ENCODE results near the gene CRTAC1.

The CRTAC1 gene

DNA sequence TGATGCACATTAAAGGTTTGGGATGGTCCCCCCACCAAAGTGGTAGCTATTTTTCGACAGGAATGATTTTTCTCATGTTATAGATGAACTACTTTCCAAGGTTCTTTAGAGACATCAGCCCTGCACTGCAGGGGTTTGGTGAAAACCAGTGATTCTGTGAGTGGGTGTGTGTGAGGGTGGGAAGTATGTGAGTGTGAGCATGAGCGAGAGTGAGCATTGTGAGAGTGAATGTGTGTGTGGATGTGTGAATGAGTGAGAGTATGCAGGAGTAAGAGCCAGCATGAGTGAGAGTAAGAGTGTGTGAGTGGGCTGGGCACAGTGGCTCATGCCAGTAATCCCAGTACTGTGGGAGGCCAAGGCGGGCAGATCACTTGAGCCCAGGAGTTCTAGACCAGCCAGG is 105.7 kb downstream of the CRTAC1 start:
- H3K36me3 ChIP-seq (ENCODE audit: insufficient read depth, low read length): no peaks in the 10 kb centered on the region

DNA sequence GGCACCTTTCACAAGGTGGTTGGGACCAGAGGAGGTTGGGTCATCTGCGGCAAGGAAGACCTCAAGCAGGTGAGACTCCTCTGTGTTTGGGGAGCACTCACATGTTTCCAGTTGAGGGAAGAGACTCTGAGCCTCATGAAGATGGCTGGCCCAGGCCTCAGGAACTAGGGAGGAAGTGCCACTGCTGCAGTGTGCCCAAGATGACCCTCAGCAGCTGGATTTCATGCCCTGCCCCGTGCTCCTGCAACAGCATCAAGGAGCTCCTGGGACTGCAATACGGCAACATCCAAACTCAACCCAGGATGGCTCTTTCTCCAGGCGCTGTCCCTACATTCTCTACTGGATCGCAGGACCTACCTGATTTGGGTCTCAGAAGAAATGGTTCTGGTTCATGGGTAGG is 106.9 kb downstream of the CRTAC1 start:
- H3K27me3 ChIP-seq (ENCODE audit: insufficient read depth, low read length): peaks cover 79% of the 10 kb centered on the region

More for the DNA sequence above, 105.7 kb downstream of the CRTAC1 start:
- Histone ChIP-seq H3K27me3 (ENCODE audit: insufficient read depth, low read length) (peaks cover 80% of the 10 kb centered on the region), H3K27ac (ENCODE audit: low read depth, low read length) (no peak overlapping the region), H3K4me1 (ENCODE audit: control insufficient read depth, insufficient read depth, low read length, unreplicated experiment) (no peaks in the 10 kb centered on the region), H2AFZ (ENCODE audit: low read length, unreplicated experiment) (no peak overlapping the region), H3K4me3 (ENCODE audit: low read depth, low read length) (no peak overlapping the region), H3K79me2 (ENCODE audit: control insufficient read depth, insufficient read depth, low read length, unreplicated experiment) (no peaks in the 10 kb centered on the region)

DNA sequence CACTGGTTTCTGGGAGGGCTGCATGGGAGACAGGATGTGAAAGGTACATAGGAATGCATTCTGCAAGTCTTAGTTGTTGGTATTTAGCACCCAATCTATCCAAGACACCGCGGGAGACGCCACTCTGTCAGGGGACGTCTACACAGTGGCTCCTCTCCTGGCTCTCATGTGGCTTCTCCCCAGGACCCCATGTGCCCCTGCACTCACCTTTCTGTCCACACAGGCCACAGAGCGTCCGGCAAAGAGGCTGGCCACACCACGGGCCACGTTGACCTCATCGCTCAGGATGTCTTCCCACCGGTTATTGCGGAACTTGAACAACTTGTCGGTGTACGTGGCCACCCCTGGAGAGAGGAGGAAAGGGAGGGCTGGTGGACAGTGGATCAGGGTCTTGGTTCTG is 107.4 kb downstream of the CRTAC1 start:
- Histone ChIP-seq H3K27me3 (ENCODE audit: insufficient read depth, low read length) (peaks cover 80% of the 10 kb centered on the region), H2AFZ (ENCODE audit: low read length, unreplicated experiment) (no peak overlapping the region), H3K36me3 (ENCODE audit: insufficient read depth, low read length) (no peaks in the 10 kb centered on the region), H3K4me1 (ENCODE audit: control insufficient read depth, insufficient read depth, low read length, unreplicated experiment) (no peaks in the 10 kb centered on the region), H3K27ac (ENCODE audit: low read depth, low read length) (no peak overlapping the region), H3K4me3 (ENCODE audit: low read depth, low read length) (no peak overlapping the region), H3K79me2 (ENCODE audit: control insufficient read depth, insufficient read depth, low read length, unreplicated experiment) (no peaks in the 10 kb centered on the region)

More for the DNA sequence above, 106.9 kb downstream of the CRTAC1 start:
- H3K4me1 ChIP-seq (ENCODE audit: control insufficient read depth, insufficient read depth, low read length, unreplicated experiment): no peaks in the 10 kb centered on the region
- no peak overlapping the region for H3K4me3 ChIP-seq (ENCODE audit: low read depth, low read length)
- H2AFZ ChIP-seq (ENCODE audit: low read length, unreplicated experiment): no peak overlapping the region
- no peaks in the 10 kb centered on the region for H3K36me3 ChIP-seq (ENCODE audit: insufficient read depth, low read length)
- no peak overlapping the region for H3K27ac ChIP-seq (ENCODE audit: low read depth, low read length)
- H3K79me2 ChIP-seq (ENCODE audit: control insufficient read depth, insufficient read depth, low read length, unreplicated experiment): no peaks in the 10 kb centered on the region

DNA sequence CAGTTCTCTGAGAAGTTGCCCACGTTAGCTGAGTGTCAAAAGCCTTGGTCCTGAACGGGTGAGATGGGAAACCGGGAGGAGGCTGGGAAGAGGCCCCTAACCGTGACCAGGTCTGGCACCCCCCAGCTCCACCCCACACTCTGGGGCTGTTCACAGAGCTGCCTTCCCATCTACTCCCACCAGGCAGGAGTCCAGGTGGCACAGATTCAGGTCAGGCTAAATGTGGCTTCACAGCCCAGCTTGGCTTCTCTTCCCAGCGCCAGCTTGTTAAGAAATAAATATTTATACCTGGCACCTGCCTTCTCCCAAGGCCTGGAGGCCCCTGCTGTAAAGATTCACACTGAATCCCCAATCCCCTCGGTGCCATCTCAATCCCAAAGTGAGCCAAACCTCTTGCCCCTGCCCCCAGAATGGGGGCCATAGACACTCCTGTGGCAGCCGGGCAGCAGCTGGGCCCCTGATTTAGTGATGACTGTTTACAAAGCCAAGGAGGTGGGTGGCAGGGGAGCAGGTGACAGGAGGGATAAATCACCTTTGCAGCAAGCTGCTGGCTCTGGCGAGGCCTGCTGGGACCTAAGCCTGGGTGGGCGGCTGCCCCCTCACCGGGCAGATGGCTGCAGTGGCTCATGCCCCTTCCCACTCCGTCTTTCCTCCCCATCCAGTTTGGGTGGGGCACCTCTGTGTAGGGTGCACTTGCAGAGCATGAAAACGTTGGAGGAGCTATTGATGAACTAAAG is 108.2 kb downstream of the CRTAC1 start:
- Histone ChIP-seq H3K36me3 (ENCODE audit: insufficient read depth, low read length) (no peaks in the 10 kb centered on the region), H3K79me2 (ENCODE audit: control insufficient read depth, insufficient read depth, low read length, unreplicated experiment) (no peaks in the 10 kb centered on the region), H2AFZ (ENCODE audit: low read length, unreplicated experiment) (no peak overlapping the region), H3K4me1 (ENCODE audit: control insufficient read depth, insufficient read depth, low read length, unreplicated experiment) (no peaks in the 10 kb centered on the region), H3K27me3 (ENCODE audit: insufficient read depth, low read length) (peaks cover 80% of the 10 kb centered on the region), H3K27ac (ENCODE audit: low read depth, low read length) (no peak overlapping the region), H3K4me3 (ENCODE audit: low read depth, low read length) (no peak overlapping the region)

DNA sequence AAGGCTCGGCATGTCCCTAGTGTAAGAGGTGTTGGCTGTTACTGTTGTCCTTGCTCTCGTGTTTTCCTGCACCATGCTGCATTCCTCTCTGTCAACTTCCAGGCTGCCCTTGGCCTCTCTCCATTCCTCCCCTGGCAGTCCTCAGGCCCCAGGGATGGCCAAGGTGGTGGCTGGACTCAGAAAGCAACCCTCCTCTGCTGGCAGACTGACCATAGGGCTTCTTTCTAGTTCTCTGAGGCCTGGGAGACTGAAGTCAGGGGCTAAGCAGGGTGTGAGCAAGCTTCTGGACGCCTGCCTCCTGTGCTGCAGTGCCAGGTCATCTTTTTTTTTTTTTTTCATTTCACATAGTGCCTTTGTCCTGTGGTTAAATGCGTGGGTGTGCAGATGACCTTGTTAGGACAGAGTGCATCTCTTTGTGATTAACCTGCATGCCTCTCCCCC is 108.8 kb downstream of the CRTAC1 start:
- no peak overlapping the region for H3K4me3 ChIP-seq (ENCODE audit: low read depth, low read length)
- no peaks in the 10 kb centered on the region for H3K4me1 ChIP-seq (ENCODE audit: control insufficient read depth, insufficient read depth, low read length, unreplicated experiment)
- H3K27ac ChIP-seq (ENCODE audit: low read depth, low read length): no peak overlapping the region
- H2AFZ ChIP-seq (ENCODE audit: low read length, unreplicated experiment): no peak overlapping the region
- H3K79me2 ChIP-seq (ENCODE audit: control insufficient read depth, insufficient read depth, low read length, unreplicated experiment): no peaks in the 10 kb centered on the region
- H3K27me3 ChIP-seq (ENCODE audit: insufficient read depth, low read length): peaks cover 80% of the 10 kb centered on the region
- no peaks in the 10 kb centered on the region for H3K36me3 ChIP-seq (ENCODE audit: insufficient read depth, low read length)

DNA sequence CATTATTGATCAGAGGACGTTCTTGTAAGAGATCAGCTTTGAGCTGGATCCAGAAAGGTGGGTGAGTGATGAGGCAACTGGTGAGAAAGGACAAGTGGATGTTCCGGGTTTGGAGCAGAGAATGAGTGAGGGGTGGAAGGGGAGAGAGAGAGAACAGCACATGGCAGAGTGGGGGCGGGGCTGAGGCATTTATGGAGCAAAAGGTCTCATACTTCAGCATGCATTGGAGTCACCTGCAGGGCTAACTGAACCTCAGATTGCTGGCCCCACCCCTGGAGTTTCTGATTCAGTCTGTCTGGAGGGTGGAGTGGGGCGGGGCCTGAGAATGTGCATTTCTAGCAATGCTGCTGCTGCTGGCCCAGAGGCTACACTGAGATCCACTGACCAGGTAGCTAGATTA is 109.6 kb downstream of the CRTAC1 start:
- Histone ChIP-seq H3K4me3 (ENCODE audit: low read depth, low read length) (no peak overlapping the region), H3K36me3 (ENCODE audit: insufficient read depth, low read length) (no peaks in the 10 kb centered on the region), H3K27me3 (ENCODE audit: insufficient read depth, low read length) (peaks cover 80% of the 10 kb centered on the region), H2AFZ (ENCODE audit: low read length, unreplicated experiment) (no peak overlapping the region), H3K79me2 (ENCODE audit: control insufficient read depth, insufficient read depth, low read length, unreplicated experiment) (no peaks in the 10 kb centered on the region), H3K27ac (ENCODE audit: low read depth, low read length) (no peak overlapping the region), H3K4me1 (ENCODE audit: control insufficient read depth, insufficient read depth, low read length, unreplicated experiment) (no peaks in the 10 kb centered on the region)

DNA sequence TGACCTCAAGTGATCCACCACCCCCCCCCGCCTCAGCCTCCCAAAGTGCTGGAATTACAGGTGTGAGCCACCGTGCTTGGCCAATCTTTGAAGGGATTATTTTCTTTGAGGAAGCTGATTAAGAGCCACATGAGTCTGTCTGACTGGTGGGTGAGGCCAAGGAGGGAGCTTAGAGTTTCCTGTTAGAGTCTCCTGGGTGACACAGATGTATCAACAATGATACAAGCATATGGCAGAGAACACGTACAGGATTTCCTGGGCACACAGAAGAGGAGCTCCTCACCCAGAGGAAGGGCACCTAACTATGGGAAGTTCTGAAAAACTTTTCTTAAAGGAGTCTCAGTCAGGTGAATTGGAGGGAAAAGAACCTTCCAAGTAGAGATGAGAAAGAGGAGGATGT is 111.4 kb downstream of the CRTAC1 start:
- Histone ChIP-seq H3K4me3 (ENCODE audit: low read depth, low read length) (no peak overlapping the region), H3K36me3 (ENCODE audit: insufficient read depth, low read length) (no peaks in the 10 kb centered on the region), H3K79me2 (ENCODE audit: control insufficient read depth, insufficient read depth, low read length, unreplicated experiment) (no peaks in the 10 kb centered on the region), H3K27me3 (ENCODE audit: insufficient read depth, low read length) (peaks cover 73% of the 10 kb centered on the region), H2AFZ (ENCODE audit: low read length, unreplicated experiment) (no peak overlapping the region), H3K27ac (ENCODE audit: low read depth, low read length) (no peak overlapping the region), H3K4me1 (ENCODE audit: control insufficient read depth, insufficient read depth, low read length, unreplicated experiment) (no peaks in the 10 kb centered on the region)

DNA sequence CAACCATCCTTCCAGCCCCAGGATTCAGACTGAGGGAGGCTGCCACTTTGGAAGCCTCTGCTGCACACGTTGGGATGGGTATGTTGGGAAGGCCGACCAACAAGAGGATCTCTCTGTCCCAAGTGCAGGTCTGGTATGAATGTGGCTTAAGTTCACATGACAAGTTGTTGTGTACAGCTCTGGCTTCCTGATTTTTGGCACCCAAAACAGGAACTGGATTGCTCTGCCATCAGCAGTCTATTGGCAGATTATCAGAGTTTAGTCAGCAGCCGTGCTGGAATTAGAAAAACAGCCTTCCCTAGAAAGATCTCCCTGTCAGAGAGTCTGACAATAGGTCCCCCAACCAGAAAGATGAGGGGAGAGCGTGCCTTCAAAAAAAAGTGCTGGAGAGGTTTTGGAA is 113.8 kb downstream of the CRTAC1 start:
- no peak overlapping the region for H3K4me3 ChIP-seq (ENCODE audit: low read depth, low read length)
- no peaks in the 10 kb centered on the region for H3K79me2 ChIP-seq (ENCODE audit: control insufficient read depth, insufficient read depth, low read length, unreplicated experiment)
- peaks cover 70% of the 10 kb centered on the region for H3K27me3 ChIP-seq (ENCODE audit: insufficient read depth, low read length)
- no peak overlapping the region for H3K27ac ChIP-seq (ENCODE audit: low read depth, low read length)
- H2AFZ ChIP-seq (ENCODE audit: low read length, unreplicated experiment): no peak overlapping the region
- no peaks in the 10 kb centered on the region for H3K36me3 ChIP-seq (ENCODE audit: insufficient read depth, low read length)
- H3K4me1 ChIP-seq (ENCODE audit: control insufficient read depth, insufficient read depth, low read length, unreplicated experiment): no peaks in the 10 kb centered on the region

DNA sequence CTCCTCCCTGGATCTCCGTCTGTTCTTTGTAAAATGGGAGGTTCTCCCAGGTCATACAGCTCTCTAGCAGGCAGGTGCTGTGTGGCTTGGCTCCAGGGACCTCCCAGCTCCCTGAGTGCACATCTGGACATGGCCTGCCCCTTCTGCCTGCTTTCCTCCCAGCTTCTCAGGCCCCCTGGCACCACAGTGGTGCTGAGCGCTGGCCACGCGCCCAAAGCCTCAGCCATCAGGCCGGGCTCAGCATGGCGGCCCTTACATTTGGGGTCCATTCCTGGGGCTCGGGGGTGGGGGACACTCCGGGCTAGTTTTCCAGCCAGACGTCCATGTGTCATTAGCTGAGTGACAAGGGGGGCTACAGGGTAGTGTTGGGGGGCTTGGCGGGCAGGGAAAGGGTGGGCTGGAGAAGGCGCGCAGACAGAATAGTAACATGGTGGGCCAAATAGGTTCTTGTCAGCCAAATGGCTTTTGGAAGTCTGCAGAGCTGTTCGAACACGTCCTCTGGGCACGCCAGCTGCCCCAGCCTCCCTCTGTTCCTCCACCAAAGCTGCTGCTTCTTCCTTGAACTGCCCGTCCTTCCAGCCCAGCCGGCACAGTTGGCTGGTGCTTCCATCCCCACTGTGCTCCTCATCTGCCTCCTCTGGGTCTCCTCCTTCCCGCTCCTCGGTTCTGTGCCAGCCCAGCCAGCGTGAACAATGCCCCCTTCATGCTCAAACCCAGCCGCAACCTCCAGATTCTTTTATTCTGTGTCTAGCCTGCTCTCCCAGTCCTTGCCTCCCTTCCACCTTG is 114.9 kb downstream of the CRTAC1 start:
- peaks cover 76% of the 10 kb centered on the region for H3K27me3 ChIP-seq (ENCODE audit: insufficient read depth, low read length)
- H3K4me3 ChIP-seq (ENCODE audit: low read depth, low read length): no peak overlapping the region
- no peak overlapping the region for H3K27ac ChIP-seq (ENCODE audit: low read depth, low read length)
- H2AFZ ChIP-seq (ENCODE audit: low read length, unreplicated experiment): no peak overlapping the region
- H3K4me1 ChIP-seq (ENCODE audit: control insufficient read depth, insufficient read depth, low read length, unreplicated experiment): no peaks in the 10 kb centered on the region
- H3K79me2 ChIP-seq (ENCODE audit: control insufficient read depth, insufficient read depth, low read length, unreplicated experiment): no peaks in the 10 kb centered on the region
- H3K36me3 ChIP-seq (ENCODE audit: insufficient read depth, low read length): no peaks in the 10 kb centered on the region

DNA sequence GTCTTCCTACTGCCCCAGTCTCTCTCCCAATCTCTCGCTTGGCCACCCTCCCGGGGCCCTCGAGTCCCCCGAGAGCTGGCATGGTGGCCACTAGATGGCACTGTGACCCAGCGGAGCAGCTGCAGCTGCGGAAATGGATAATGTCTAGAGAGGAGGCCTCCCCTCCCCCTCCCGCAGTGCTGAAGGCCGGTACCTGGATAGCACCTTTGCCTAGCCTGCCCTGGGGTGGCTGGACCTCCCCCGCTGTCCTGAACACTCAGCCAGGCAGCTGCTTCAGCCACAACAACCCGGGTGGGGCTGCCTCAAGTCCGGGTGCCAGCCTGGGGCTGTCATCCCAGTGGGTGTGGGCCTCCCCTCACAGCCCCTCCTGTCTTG is 115.6 kb downstream of the CRTAC1 start:
- peaks cover 76% of the 10 kb centered on the region for H3K27me3 ChIP-seq (ENCODE audit: insufficient read depth, low read length)
- H3K79me2 ChIP-seq (ENCODE audit: control insufficient read depth, insufficient read depth, low read length, unreplicated experiment): no peaks in the 10 kb centered on the region
- H3K27ac ChIP-seq (ENCODE audit: low read depth, low read length): no peak overlapping the region
- H2AFZ ChIP-seq (ENCODE audit: low read length, unreplicated experiment): no peak overlapping the region
- H3K4me1 ChIP-seq (ENCODE audit: control insufficient read depth, insufficient read depth, low read length, unreplicated experiment): no peaks in the 10 kb centered on the region
- no peaks in the 10 kb centered on the region for H3K36me3 ChIP-seq (ENCODE audit: insufficient read depth, low read length)
- no peak overlapping the region for H3K4me3 ChIP-seq (ENCODE audit: low read depth, low read length)
